GM18526 (cell line): ENCODE data around the gene REEP3.
A peak's percentile ranks its signal among the peaks of the same experiment; 100 is the strongest.

Source experiments
- POLR2A ChIP-seq: IDR thresholded peaks from 3 replicates; pipeline ENCODE4 v1.6.1; 2011; ENCODE audit not compliant: insufficient read length; ENCODE audit errors: extremely low read depth

The REEP3 gene

DNA sequence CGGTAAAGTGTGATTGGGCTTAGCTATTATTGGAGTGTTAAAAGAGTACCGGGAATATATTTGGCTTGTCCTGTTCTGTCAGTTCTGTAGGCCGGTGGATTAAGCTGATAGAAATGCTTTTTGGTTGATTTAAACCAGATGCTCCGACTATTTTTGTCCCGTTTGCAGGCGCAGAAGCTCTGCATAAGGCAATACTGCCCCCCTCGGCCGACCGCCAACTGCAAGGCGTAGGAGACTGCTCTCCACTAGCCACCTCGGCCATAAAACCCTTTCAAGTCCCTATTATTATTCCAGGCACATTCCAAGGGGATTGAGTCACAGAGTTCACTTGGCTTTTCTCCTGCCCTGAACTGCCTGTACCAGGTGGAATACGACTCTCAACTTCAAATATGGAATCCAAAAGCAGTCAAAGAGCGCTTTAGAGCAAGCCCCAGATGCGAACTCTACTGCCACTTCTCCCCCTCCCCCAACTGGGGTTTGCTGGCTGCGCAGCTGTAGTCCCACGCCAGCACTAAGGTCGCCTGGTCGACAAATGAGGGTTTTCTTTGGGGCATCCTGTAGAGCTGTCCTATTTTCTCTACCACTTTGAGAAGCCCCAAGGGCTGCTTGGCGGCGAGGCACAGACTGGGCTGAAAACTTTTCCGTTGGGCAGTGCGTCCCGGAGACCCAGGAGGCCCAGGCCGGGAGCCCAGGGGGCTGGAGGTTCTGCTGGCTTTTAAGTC lies 108.3 kb downstream of the REEP3 start:
- no peak for TF ChIP-seq POLR2A

DNA sequence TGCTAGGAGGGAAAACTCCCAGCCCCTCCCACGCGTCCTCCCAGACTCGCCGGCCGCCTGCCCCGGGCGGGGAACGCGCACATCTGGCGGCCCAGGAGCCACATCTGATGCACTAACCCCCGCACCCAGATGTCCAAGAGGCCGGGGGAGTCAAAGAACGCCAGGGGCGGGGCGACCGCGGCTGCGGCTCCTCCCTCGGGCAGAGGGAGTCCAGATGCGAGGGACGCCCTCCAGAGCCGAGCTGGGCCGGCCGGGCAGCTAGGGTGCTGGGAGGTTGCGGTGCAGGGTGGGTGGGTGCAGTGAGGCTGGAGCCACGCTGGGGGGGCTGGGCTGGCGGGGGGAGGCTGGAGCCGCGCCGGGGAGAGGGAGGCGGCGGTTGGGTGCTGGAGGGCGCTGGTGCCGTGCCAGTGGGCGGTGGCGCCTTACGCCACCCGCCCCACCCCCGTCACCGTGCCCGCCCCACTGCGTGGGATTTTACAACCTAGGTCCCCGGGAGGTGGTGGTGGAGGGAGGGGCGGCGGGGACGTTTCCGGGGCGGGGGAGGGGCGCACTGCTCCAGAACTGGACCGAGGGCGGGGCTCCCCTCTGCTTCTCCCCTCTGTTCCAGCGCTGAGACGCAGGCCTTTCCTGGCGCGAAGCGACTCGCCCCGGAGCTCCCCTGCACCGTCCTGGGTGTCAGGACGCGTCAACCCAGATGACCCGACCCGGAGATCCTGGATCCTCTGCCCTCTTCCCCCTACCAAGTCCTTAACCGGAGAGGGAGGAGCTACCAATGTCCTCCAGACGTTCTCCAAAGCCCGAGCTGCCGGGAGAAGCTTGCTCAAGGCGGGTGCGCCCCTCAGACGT lies 109.1 kb downstream of the REEP3 start:
- TF ChIP-seq POLR2A = peak; percentile 79

GRCh38 chr10:63630931-63631680 lies 109.9 kb downstream of the REEP3 start:
- no peak for TF ChIP-seq POLR2A

GRCh38 chr10:63631991-63632390 lies 110.8 kb downstream of the REEP3 start:
- no peak for TF ChIP-seq POLR2A

- no peak for TF ChIP-seq POLR2A
Observed at GRCh38 chr10:63633677-63634487, 112.7 kb downstream of the REEP3 start.

- no peak for TF ChIP-seq POLR2A
Observed at GRCh38 chr10:63634488-63635065, 113.4 kb downstream of the REEP3 start.

GRCh38 chr10:63636812-63637211 lies 115.6 kb downstream of the REEP3 start:
- TF ChIP-seq POLR2A = no peak

DNA sequence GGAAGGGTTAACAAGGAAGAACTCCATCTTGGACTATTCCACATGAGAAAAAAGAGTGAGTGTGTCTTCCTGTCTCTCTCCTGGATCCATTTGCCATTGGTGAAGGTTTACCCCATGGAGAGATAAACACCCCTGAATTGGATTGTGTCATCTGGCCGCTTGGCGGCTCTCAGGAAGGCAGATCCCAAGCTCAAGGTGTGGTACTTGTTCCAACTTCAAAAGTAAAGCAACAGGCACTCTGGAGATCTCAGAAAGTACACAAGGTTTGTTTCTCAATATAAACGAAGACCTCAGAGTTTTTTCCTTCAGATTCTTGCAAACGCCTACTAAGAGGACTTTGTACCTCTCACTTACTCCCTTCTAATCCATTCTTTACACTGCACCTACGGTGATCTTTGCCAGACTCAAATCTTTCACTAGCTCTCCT lies 116.7 kb downstream of the REEP3 start:
- TF ChIP-seq POLR2A = no peak

GRCh38 chr10:63641366-63641765 lies 120.2 kb downstream of the REEP3 start:
- TF ChIP-seq POLR2A = no peak

DNA sequence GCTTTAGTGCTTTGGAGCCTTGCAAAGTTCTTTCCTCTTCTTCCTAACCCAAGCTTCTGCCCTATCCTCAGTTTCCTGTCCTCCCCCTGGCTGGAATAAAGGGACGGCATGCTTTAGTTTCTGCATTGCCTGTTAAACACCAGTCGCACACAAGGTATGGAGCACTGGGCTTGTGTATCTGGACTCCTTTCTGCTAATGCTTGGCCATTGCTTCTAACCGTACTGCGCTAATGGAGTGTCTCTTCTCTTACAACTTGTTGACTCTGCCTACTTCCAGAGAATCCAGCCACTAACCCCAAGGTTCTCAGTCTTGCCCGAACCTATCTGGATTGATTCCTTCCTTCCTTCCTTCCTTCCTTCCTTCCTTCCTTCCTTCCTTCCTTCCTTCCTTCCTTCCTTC lies 120.6 kb downstream of the REEP3 start:
- no peak for TF ChIP-seq POLR2A

GRCh38 chr10:63642808-63643207 lies 121.6 kb downstream of the REEP3 start:
- TF ChIP-seq POLR2A = no peak

DNA sequence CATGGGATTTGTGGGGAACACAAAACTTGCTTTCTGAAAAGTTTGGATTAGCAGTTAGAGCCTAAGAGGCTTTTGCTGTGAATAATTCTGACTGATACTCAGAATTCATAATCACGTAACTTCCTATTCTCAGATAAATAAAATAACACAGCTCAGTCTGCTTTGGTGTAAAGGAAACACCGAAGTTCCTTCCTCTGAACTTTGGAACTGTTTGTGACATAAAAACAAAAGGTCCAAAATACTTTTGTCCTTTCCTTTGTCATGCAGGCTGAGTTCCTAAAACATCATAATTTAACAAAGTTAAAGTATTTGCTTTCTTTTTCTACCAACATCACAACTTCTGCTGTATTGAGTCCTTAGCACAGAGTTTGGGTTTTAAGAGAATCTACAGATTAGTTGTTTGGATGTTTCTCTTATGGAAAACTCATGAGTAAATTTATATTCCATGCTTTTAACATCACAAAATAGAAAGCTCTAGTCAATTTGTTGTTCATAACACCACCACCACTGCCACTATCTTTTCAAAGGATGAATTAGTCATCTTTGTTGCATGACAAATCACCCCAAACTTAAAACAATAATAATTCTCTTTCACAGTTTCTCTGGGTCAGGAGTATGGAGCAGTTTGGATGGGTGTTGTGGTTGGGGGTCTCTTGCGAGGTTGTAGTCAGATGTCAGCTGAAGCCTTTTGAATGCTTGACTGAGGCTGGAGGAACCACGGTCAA lies 123.4 kb downstream of the REEP3 start:
- TF ChIP-seq POLR2A = no peak

DNA sequence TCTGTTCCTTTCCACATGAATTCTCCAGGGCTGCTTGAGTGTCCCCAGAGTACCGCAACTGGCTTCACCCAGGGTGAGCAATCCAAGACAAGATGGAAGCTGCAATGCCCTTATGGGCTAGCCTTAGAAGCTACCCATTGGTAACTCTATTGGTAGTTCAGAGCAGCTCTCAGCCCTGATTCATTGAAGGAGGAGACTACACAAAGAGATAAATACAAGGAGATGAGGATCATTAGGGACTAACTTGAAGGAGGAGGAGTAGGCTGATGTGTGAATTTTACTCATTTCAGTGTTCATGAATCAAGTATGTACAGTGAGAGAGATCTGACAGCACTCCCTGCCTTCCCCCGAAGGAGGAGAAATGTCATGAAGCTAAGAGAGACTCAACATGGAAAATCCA lies 124.0 kb downstream of the REEP3 start:
- no peak for TF ChIP-seq POLR2A

DNA sequence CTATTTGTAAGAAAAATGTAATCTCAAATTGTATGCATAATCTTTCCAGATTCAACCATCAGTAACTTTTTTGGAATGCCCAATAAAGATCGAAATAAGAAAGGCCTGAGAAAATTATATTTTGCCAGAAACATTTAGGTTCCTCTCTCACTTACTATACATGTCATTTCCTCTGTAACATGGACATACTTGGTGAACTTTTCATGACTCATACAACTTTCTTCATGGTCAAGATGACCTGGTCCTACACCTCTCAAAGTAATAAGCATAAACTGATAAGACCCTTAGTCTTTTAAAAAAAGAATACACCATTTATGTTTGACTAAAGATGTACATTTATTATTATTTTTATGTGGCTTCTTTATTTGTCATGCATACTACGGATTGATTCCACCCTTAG lies 125.3 kb downstream of the REEP3 start:
- TF ChIP-seq POLR2A = no peak
